GM12864 (cell line): ENCODE measurements around the gene MMP10.
A peak's percentile ranks its signal among the peaks of the same experiment; 100 is the strongest.

Source experiments
- DNase-seq: peaks from one replicate; pipeline ENCODE4 v3.0.0-alpha.2; 2011; ENCODE audit warnings: low read depth
- H3K4me3 ChIP-seq: 2 replicates; pipeline ENCODE4 v1.5.1; 2011; ENCODE audit warnings: mild to moderate bottlenecking, low read depth, low read length, control low read depth
- CTCF ChIP-seq: IDR thresholded peaks from 2 replicates; pipeline ENCODE4 v1.5.1; 2011; ENCODE audit warnings: low read depth, mild to moderate bottlenecking, moderate library complexity, low read length, control low read depth, inconsistent platforms; ENCODE audit errors: missing control alignments

Gene MMP10

GRCh38 chr11:102780491-102780918 lies at the start of gene MMP10:
Gene MMP10, minus strand, starts transcription at chr11:102780628. Its CDS starts 37 bp downstream, at chr11:102780591.
- no peak for DNase-seq
- TF ChIP-seq CTCF = peak; percentile 50
- H3K4me3 ChIP-seq = no peak within 1 kb of the TSS

GRCh38 chr11:102829316-102830000 lies 49.0 kb upstream of the MMP10 start:
- TF ChIP-seq CTCF = no peak
- no peak overlapping the region for H3K4me3 ChIP-seq
- DNase-seq = no peak

GRCh38 chr11:102824556-102824955 lies 44.1 kb upstream of the MMP10 start:
- no peak for TF ChIP-seq CTCF
- no peak for DNase-seq
- no peak overlapping the region for H3K4me3 ChIP-seq

- no peak for TF ChIP-seq CTCF
- DNase-seq = no peak
- no peak overlapping the region for H3K4me3 ChIP-seq
Observed at GRCh38 chr11:102819491-102819890, 39.1 kb upstream of the MMP10 start.

- no peak for DNase-seq
- TF ChIP-seq CTCF = no peak
- H3K4me3 ChIP-seq = no peak overlapping the region
Observed at GRCh38 chr11:102813484-102813883, 33.1 kb upstream of the MMP10 start.

GRCh38 chr11:102812188-102812587 lies 31.8 kb upstream of the MMP10 start:
- TF ChIP-seq CTCF = no peak
- DNase-seq = no peak
- H3K4me3 ChIP-seq = no peak overlapping the region
